OCI-M1 (cell line): ENCODE results near the gene DAPL1.

Experiments used
- DNase-seq: peaks from one replicate; lab custom pipeline; 2025; lab: John Stamatoyannopoulos, UW

Gene DAPL1, protein sequence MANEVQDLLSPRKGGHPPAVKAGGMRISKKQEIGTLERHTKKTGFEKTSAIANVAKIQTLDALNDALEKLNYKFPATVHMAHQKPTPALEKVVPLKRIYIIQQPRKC

DNA sequence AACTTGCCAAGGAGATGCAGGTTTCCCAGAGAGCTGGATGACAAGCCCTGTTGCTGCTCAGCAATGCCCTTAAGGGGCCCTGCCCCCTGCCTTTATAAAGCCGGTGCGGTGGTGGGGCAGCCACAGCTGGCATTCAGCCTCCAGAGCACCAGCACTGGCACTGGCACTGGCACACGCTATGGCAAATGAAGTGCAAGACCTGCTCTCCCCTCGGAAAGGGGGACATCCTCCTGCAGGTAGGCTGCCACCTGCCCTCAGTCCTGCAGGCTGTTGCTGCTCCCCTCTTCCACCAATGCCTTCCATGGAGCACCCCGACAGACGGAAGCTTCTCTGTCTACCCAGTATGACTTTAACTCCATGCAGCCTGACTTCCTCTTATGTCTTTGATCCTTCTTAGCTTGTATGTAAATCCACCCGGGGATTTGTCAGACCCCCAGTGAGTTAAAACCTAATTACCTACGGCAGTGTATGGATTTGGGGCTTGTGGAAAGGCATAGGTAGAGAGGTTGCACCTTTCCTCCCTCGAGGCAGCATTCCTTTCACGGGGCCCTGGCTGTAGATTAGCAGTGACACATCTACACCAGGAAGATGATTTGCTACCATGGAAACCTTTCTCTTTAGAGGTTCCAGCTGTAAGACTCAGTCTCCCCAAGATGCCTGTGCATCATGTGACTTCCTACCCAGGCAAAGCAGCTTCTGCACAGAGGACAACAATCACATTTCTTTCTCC, at the start of gene DAPL1:
Gene DAPL1 (plus strand): TSS at position 123 of the 730 bp plus-strand sequence. CDS start 56 bp downstream, at position 179.
- no peak for DNase-seq

DNA sequence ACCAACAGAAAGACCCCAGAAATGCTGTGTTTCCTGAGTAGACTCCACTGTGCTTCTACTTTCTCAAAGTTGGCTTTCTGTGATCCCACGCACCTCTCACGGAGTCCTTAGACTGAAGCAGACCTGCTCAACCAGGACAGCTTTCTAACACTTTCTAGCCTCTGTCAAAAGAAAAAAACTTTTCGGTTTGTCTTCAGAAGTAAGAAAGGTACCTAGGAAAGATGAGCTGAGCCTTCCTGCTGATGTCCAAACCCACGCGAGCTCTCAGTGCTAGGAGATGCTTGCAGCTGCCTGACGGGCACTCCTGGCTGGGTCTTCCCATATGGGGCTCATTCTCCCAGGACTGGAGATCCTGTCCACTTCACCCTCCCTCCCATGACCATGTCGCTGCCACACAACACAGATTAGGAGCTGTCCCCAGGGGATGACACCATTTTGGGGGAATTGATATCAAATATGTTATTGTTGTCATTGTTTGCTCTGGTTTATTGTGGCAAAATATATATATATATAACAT, 49.2 kb upstream of the DAPL1 start:
- DNase-seq, result no peak

DNA sequence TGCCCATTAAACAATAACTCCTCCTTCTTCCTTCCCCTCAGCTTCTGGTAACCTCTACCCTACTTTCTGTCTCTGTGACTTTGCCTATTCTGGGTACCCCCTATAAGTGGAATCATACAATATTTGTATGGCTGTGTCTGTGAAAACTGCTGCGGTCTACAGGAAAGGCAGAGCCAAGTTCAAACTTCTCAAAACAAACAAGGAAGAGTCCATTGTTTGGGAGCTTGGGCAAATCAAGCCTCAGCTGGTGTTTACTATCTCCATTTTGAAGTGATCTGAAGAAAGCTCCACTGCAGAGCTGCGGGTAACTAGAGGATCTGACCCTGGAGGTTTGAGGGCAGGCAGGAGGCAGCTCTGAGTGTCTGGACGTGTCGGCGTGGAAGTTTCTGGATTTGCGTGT, 48.6 kb upstream of the DAPL1 start:
- DNase-seq, result no peak

DNA sequence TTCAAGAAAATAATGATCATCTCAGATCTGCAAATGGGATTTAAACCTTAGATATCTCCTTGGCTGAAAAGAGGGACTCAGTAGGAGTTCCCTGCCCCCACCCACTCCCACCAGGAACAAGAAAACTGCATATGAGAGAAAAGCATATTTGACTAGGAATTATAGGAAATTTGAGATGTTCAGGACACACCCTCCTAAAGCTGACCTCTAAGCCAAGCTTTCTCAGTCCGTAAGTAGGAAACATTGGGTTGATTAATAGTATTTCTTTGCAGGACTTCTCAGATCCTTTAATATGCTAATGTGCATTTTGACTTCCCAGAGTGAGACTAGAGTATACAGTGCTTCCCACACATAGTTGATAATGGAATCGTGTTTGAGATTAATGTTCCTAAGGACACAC, 47.8 kb upstream of the DAPL1 start:
- no peak for DNase-seq

DNA sequence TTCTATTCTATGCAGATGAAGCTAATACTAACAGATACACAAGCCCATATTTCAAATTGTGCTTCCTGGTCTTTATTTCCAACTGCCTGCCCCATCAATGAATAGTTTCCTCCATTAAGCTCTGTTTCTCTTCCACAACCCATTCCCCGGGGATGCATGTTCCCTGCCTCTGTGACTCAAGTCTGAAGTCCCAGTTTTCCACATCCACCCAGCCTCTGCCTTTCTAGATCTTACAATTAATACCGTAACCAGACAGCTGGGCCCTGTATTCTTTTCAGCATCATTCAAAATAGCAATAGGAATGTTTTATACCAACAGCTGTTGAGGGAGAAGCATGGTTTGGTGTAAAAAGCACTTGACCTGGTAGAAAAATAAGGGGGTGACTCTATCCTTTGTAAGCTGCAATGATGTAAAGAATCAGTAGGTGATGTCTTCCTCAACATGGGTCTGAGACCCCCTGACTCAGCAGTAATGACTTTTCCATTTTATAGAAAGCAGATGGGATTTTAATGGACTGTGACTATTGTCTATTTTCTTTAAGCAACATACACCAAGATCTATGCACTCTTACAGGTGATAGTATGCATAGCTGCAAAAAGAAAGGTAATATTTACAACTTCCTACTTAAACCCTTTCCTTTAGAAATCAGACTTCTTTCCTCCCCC, 46.1 kb upstream of the DAPL1 start:
- DNase-seq, result no peak

DNA sequence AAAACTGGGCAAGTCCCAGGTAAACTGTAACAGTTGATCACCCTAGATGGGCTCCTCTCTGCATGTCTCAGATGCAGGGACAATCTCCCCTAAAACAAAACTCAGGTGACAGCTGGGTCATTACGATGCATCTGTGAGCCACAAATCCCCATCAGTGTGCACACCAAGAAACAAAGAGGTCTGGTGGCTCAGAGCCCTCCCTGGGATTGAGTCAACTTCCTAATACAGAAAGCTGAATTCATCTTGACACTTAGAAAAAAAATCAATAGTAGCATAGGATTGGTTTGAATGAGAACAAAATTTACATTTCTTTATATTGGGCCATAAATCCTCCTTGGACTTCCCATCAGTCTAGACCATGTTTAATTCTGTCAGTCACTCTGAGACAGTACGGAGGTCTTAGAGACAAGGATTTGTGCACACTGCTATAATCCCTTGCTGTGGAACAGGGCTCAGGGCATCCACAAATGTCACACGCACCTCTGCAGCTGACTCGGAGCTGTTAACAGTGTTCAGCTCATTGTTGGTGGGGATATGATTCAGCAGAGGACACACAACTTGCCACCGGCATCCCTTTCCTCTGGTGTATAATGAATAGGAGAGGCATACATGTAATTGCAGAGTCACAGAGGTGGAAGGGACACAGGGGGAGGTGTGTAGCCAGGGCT, 44.5 kb upstream of the DAPL1 start:
- DNase-seq, result no peak

DNA sequence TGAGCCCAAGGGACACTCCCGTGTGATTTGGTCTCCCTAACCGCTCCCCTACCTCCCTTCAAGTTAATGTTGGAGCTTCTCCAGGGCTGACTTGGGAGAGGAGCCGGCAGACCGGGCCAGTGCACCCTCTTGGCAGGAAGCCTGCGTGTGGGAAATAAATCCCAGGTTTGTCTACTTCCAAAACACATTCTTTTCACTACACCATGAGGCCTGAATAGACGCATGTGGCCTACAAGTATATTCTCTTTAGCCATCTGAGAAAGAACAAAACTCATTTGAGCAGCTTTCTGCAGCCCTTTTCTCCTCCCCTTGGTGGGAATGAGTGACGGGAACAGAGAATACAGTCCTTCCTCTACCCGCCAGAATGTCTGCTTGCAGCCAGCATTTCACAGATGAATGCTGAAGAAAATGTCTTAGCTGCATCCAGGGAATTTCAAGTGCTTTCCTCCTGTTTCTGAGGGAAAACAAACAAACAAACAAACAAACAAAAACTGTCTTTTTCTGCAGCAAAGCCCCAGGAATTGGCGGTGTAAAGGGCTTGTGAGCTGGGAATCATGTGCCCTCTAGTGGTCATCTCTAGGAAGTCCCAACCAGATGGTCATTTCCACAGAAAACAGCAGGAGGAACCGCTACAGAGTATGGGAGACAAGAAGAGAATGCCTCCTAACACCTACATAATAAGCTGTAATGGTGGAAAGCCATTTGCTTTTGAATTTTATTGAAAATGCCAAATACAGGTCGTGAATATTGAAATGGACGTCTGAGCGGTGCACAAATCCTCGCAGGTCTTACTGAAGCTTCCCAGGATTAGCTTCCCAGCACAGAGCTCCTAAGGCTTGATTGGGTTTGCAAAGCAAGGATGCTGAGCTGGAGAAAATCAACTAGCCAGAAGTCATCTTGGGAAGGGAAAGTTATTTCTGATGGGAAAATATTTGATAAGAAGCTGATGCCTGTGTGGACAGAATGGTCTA, 41.2 kb upstream of the DAPL1 start:
- DNase-seq, result peak; percentile 72

DNA sequence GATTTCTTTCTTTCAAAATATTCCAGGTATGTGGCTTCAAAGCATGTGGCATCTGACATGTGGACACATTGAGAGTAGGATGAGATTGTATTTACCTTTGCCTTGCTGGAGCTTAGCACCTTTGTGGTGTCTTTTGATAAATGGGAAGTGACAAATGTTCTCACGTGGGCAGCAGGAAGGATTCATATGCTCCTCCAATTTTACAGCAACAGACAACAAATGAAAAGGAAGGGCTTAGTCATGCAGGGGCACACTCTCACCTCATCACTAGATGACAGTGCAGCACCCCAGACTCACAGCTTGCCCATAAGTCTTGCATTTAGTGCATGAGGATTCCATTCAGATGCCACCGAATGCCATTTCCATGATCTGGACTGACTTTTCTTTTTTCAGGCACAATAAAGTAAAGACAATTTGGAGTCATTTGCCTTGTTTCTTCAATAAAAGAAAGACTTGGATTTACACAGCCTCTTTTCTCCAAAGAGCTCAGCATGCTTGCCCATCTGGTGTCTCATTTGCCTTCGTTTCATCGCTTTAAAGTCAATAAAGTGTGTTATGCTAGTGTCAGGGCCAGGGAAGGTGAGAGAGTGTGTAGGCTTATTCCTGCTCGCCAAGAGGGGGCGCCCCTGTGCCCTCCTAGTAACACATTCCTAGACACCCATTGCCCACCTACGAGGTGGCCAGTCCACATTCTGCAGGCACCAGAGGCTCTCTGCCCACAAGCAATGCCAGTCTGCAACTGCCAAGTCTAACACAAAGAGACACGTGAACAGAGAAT, 39.6 kb upstream of the DAPL1 start:
- DNase-seq, result peak; percentile 30

DNA sequence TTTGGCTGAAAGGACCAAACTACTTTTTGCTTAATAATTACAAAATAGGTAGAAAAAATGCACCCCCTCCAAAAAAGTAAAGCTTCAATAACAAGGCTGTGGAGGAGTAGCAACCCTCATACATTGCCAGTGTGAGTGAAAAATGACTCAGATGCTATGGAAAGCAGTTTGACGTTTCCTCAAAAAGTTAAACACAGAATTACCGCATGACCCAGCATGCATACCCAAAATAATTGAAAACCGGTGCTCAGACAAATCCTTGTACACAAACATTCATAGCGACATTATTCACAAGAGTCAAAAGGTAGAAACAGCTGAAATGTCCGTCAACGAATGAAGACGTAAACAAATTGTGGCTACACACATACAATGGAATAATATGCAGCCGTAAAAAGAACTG, 38.8 kb upstream of the DAPL1 start:
- no peak for DNase-seq

DNA sequence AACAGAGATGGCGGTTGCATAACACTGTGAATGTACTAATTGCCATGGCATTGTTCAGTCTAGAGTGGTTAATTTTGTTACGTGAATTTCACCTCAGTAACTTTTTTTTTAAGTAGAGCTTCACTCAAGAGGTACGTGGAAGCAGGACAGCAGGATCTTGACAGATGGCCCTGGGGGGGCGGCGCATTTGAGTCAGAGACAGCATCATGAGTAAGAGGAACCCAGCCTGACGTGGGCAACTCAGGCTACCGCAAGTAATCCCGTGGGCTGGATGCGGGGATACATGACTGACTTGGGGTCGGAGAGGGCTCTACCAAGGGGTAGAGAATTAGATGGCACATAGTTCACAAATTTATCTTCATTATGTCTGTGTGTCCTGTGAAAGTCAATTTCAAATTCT, 38.1 kb upstream of the DAPL1 start:
- no peak for DNase-seq

DNA sequence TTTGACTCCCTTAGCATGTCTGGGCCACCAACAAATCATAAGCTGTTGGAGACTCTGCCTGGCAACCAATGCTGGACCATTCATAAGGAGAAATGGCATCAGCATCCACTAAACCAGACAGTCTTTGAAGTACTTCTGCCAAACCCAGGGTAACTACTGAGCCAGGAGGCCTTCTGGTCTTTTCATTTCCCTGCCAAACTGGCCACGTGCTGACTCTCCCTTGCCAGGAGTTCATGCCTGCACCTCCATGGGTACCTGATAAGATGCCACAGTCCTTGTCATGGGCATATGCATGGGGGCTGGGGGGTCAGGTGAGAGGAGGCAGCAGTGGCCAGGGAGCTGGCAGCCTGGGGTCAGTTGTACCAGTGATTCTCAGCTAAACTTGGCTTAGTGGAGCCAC, 34.2 kb upstream of the DAPL1 start:
- DNase-seq, result no peak

DNA sequence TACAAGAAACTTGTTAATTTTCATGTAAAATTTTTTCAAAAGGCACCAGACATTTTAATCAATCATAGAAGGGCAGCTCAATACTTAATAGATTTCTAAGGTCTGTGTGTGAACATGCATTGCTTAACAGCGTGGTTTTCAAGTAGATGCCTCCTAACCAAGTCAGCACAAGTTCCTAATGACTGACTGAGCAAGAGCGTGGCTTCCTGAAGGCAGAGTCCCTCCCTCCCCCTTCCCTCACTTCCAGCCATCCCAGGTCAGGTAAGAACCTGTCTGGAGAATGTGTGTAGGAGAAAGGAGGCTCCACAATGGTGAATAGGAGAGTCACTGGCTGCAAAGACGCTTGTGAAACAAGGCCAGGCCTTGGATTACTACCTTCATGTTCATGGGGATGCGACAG, 33.5 kb upstream of the DAPL1 start:
- no peak for DNase-seq

DNA sequence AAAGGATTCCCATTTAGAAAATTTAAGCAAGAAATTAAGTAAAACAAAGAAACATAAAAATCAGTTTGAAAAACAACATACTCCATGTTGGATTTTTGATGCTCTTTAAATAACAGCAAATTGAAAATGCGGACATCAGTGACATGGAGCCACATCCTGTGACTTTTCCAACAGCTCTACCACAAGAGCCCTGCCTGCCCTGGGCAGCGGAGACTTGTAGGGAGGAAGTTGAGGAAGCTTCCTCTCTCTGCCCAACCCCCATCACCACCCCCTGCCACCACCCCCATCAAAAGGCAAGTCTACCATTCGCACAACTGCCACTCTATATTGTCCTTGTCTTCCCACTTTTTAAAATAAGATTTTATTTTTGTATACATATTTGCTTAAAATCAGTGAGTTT, 32.8 kb upstream of the DAPL1 start:
- DNase-seq, result no peak

DNA sequence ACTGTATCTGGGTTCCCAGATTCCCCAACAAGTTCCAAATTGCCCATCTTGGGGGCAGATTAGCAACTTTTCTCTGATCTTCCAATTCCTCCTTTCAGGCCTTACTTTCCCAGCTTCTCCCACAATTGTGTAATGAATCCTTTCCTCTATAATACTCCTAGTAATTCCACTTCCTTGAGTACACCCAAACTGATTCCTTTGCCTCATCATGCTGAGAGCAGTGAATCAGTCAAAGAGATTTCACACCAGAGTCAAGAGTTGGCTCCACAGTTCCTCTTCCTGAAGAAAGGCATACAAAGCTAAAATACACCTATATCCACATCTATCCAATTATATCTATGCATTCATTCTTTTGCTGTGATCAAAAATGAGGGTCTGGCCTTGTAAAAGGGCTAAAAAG, 28.6 kb upstream of the DAPL1 start:
- DNase-seq, result no peak

DNA sequence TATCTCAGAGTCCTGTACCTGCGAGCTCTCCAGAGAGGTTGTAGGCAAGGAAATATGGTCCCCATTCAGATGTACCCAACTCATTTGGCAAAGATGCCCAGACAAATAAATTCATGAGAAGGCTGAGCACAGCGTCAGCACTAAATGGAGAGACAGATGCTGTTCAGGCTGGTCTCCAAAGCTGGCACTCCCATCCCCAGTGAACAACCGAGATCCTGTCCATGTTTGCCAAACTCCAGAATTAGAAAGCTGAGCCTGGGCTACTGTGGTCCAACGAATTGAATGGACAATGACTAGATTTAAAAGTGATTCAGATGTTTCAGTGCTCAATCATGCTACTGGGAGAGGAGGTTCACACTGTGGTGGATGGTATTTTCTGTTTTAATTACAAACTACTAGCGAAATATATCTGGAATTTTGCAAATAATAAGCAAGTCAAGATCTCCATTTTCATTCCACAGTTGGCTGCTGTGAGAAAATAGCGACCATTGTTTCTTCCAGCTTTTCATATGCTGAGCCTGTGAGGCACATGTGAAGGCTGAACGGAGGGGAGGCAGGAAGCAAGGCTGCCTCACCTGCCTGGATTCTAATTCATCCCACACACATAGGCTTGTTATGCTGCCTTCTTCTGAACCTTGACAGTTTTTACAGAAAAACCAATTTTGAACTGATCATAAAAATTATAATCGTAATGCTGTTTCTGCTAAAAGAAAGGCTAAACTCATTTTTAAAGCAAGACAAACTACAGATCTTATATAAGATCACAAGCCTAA, 22.6 kb upstream of the DAPL1 start:
- DNase-seq, result no peak

DNA sequence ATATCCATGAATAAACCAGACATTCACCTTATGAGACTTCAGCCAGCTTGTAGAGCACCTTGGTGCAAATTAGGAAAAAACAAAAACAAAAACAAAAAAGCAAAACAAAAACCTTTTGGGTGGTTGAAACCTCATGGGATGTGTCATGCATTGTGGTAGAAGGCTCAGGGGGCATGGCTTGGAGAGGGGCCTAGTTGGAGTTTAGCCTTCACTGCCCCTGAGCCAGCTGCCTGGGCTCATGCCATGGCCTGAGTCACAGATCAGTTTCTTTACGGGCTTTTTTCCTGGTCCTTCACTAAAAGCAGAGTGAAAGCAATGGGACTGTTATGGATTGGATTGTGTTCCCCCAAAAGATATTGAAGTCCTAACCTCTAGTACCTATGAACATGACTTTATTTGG, 22.0 kb upstream of the DAPL1 start:
- DNase-seq, result no peak

DNA sequence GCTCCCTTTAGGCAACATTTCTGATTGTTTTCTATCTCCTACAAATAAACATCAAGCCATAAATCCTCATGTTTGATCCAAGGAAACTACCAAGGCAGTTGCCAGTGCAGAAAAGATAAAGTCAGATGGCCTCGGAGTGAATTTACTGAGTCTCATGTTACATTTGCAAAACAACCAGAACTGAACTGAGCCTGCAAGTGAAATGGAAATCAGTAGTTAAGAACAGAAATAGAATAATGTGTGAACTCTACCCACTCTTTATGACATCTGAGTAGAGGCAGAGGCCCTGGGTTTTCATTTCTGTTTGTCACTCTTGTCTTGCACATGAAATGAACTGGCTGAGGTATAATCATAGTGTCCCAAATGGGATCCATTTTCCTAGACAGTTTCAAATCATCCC, 20.4 kb upstream of the DAPL1 start:
- DNase-seq, result no peak

DNA sequence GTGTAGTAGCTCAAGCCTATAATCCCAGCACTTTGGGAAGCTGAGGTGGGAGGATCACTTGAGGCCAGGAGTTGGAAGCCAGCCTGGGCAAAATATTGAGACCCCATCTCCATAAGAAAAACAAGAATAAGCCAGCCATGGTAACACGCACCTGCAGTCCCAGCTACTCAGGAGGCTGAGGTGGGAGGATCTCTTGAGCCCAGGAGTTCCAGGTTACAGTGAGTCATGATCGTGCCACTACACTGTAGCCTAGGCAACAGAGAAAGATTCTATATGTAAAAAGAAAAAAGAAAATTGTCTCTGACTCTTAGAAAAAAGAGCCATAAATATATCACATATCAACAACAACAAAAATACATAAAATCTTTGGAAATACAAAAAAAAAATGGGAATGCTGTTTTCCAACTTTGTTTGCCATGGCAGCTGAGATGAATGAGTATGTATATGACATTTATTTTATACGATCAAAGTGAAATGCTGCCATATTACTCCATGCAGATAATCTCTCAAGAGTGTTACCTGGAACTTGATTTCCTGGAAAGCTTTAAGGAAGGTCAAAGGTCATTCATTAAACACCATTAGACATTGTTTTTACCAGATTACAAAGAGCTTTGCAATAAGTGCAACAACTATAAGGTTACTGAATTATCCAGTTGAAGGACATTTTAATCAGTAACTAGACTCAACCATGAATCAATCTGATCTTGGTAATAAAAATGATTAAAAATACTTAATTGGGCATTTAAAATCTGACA, 19.7 kb upstream of the DAPL1 start:
- peak; percentile 60 for DNase-seq

DNA sequence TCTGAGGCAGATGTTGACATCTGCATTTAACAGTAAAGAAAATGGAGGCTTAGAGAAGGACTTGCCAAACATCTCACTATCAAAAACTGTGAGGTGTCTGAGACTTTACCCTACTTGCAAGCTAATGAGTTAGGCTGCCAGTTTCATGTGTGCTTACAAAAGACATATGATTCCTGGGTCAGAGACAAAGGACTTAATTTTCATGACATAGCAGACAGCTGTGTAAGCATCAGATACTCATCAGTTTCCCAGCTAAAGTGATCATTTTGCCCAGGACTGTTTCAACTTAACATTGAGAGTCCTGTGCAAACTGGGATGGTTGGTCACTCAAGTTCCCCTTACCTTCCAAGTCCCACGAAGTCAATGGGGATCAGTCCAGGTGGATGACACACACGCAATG, 18.9 kb upstream of the DAPL1 start:
- DNase-seq, result no peak
